Ovary (tissue), 9 donors: ENCODE data around the gene NFE2. TPM values are rescaled to one million over a fixed set of nuclear protein-coding genes. Genes with fewer than 3 reads are reported as not detected.
"Not testable (repeated sequence)": the region's sequence is repeated elsewhere in the genome, so short reads cannot be mapped to it uniquely, and the experiment has no call there.

Experiments
- DNase-seq, 5 donors: peaks; one replicate each; pipeline ENCODE4 v3.0.0-alpha.2; 2019 to 2020
- H3K27ac ChIP-seq, 2 donors: fragments of 200-600 bp; one replicate each; pipeline versions ENCODE4 v1.5.1 to v1.8.0; 2019 to 2022
- H3K27me3 ChIP-seq: fragments of 200-600 bp; one replicate; pipeline ENCODE4 v1.8.0; 2022
- H3K36me3 ChIP-seq: fragments of 200-600 bp; sonication (generic); one replicate; pipeline ENCODE4 v1.5.1; 2019
- H3K4me1 ChIP-seq: one replicate; pipeline ENCODE4 v1.8.1; 2013; ENCODE audit warnings: mild to moderate bottlenecking, moderate library complexity; ENCODE audit not compliant: insufficient read depth
- H3K4me3 ChIP-seq: fragments of 200-600 bp; sonication (generic); one replicate; pipeline ENCODE4 v1.5.1; 2017
- H3K9me3 ChIP-seq, 2 donors: fragments of 200-600 bp in 1 of 2; sonication (generic) in 1 of 2; one replicate each; pipeline versions ENCODE4 v1.5.1 to v1.8.1; 2013 to 2019; ENCODE audit warnings: mild to moderate bottlenecking in 1 of 2, moderate library complexity in 1 of 2
- EP300 ChIP-seq: sonication (generic); formaldehyde crosslinking; IDR thresholded peaks from one replicate; pipeline ENCODE4 v1.6.1; 2017; ENCODE audit warnings: antibody characterized with exemption
- POLR2A ChIP-seq: fragments of 450-650 bp; IDR thresholded peaks from one replicate; pipeline ENCODE4 v1.6.1; 2017; ENCODE audit warnings: antibody characterized with exemption, mild to moderate bottlenecking, moderate library complexity
- whole genome bisulfite sequencing, 3 donors: extraction: QIAGEN DNeasy Blood & Tissue Kit in 1 of 3; methylation state at CpG; one replicate each; pipeline versions ENCODE4 v1.1.5 to v1.1.7; 2013 to 2017; 5-methylcytosine and 5-hydroxymethylcytosine counted together
- intact Hi-C, 4 donors: fragments of 100-400 bp; cut with DNase I; formaldehyde crosslinking; loops; one replicate each; pipeline versions ENCODE4 v1.11.0 to v1.15.1; 2022 to 2023
- polyA plus RNA-seq, 2 donors: library from polyadenylated mRNA; stranded (reverse); fragments of 200-250 nt in 1 of 2; fragments of 350-450 nt in 1 of 2; fragmentation: Illumina TruSeq in 1 of 2; extraction: RNeasy Lipid Tissue Mini Kit (QIAGEN cat#74804) in 1 of 2; gene quantifications; one replicate each; pipeline ENCODE4 v1.2.3, GENCODE V29; 2013 to 2014
- total RNA-seq, 7 donors: library from RNA; depleted of rRNA in 2 of 7; stranded (reverse); fragments of >200 nt in 2 of 7; fragmentation: NEBNext Ultra II Directional in 3 of 7; extraction: Animal tissue kit (Norgen Biotek cat#: 25700) in 3 of 7; gene quantifications; one replicate each; pipeline versions ENCODE4 v1.1.0 to v1.2.4, GENCODE V29; 2016 to 2023
- TF ChIP-seq, protein P1 (sequence below), 3 donors: fragments of 450-650 bp in 2 of 3; fragments of 200-600 bp in 1 of 3; IDR thresholded peaks; one replicate each; pipeline versions ENCODE4 v1.5.1 to v1.8.0; 2016 to 2022; ENCODE audit warnings: antibody characterized with exemption in 3 of 3, mild to moderate bottlenecking in 1 of 3
- donor health status: DM: no; HTN: no; CAD: no; lungs with moderate emphysema.
- donor health status: DM: no; HTN: no; CAD: no.
- donor health status: Bipolar disorder and iron deficiency.
- donor health status: DM: yes; HTN: yes; CAD: no.
- donor health status: DM: no; HTN: no; CAD: no.
- donor health status: DM: yes; HTN: yes; CAD: no.

The NFE2 gene
- total and polyA plus RNA-seq, 9 donors, result 0.05 to 0.54 (median 0.33) TPM; not detected in 2

DNA sequence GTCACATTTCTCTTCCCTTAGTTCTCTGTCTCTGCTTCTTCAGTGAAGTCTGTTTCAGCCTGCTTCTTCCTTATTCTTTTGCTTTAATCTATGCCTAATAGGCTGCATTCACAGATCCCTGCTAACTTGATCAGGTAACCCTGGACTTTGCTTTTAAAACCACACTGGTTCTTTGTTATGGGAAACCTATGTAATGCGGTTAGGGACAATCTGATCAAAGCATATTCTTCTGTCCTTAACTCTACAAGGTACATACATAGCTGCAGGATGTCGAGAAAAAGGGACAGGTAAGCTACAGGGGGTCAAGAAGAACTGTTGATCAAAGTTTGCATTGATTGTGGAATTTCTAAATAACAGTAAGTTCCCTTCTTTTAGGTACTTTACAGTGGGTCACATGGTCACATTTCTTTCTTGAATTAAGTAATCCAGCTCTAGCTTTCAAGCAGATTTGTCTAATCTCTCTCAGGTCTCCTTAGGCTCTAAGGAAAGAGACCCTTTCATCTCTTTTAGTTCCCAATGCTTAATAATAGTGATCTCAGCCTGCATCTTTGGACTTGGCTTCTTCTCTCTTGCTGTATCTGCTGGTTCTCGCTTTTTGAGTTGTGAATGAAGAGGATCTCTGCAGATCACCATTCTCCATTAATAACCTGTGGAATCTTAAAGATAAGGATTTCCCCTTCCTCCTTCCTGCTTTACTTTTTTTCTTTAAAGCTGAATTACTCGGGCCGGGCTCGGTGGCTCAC lies 28.0 kb upstream of the NFE2 start:
- H3K9me3 ChIP-seq, result no peaks in the 10 kb centered on the region
- TF ChIP-seq EP300 (no peak), POLR2A (no peak)
- TF ChIP-seq, protein P1, sequence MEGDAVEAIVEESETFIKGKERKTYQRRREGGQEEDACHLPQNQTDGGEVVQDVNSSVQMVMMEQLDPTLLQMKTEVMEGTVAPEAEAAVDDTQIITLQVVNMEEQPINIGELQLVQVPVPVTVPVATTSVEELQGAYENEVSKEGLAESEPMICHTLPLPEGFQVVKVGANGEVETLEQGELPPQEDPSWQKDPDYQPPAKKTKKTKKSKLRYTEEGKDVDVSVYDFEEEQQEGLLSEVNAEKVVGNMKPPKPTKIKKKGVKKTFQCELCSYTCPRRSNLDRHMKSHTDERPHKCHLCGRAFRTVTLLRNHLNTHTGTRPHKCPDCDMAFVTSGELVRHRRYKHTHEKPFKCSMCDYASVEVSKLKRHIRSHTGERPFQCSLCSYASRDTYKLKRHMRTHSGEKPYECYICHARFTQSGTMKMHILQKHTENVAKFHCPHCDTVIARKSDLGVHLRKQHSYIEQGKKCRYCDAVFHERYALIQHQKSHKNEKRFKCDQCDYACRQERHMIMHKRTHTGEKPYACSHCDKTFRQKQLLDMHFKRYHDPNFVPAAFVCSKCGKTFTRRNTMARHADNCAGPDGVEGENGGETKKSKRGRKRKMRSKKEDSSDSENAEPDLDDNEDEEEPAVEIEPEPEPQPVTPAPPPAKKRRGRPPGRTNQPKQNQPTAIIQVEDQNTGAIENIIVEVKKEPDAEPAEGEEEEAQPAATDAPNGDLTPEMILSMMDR (IDR thresholded peaks at IDR 0.05), result no peak
- H3K27me3 ChIP-seq, result no peaks in the 10 kb centered on the region
- H3K36me3 ChIP-seq, result no peaks in the 10 kb centered on the region
- intact Hi-C loops, result loop anchor here in 1 of 4 donors (10.0 kb wide), 1 partner anchor 74 kb away; no protein-coding TSS in a partner anchor
- no peak overlapping the region for H3K27ac ChIP-seq
- WGBS, 3 donors, result 69 to 78% (median 78%) methylated on average over 6 of the region's 6 CpGs
- no peak for DNase-seq
- no peak overlapping the region for H3K4me3 ChIP-seq
- H3K4me1 ChIP-seq, result peaks cover 5% of the 10 kb centered on the region

- Histone ChIP-seq H3K27ac (peak overlapping the region; percentile 55 to 82), H3K4me3 (peak overlapping the region; percentile 61)
- H3K36me3 ChIP-seq, H3K27me3 ChIP-seq, H3K4me1 ChIP-seq, DNase-seq, H3K9me3 ChIP-seq: not testable (repeated sequence)
- 25 to 41% (median 38%) methylated on average over 22 of the region's 22 CpGs for WGBS, 3 donors
- intact Hi-C loops, result loop anchor here in 1 of 4 donors (1.0 to 10.0 kb wide), 2 partner anchors 46 to 71 kb away; no protein-coding TSS in a partner anchor
Observed at GRCh38 chr12:54325442-54326109, 24.8 kb upstream of the NFE2 start.

DNA sequence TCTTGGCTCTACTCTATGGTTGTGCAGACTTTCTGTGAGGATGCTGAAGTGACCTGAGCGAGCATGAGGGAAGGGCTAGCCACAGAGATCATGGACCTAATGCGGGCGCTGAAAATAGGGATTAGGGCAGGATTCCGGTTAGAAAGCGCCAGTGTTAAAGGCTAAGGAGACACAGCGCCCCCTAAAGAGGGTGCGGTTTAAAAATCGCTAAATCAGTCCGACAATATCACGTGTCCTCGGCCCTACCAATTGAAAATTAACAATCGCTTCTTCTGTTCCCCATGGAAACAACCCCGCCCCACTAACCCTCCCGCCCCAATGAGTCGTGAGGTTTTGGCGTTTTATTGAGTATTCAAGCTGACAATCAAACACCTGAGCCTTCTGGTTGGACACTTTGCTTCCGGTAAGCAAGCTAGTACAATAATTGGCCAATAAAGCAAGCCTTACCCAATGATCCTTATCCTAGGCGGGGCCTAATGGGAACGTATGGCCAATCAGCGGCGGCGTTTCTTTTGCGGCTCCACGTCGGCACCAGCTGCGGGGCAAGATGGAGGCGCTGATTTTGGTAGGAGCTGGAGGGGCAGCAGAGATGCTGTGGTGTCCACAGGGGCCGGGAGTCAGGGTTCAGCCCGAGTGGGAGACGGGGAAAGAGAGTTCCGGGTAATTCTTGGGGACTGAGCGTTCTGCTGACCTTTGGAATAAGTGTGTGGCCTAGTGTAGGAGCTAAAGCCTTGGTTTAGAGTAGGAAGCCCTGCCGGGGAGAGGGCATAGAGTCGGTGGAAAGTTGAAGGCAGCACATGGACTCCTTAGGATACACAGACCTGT lies 24.0 kb upstream of the NFE2 start, which contains the start of gene COPZ1:
Gene COPZ1 (plus strand): TSS at position 515 of the 825 bp plus-strand sequence. CDS start 33 bp downstream, at position 548.
- WGBS, 3 donors, result 2% methylated on average over 34 of the region's 34 CpGs
- H3K36me3 ChIP-seq, result no peaks in the 10 kb centered on the region
- no peaks in the 10 kb centered on the region for H3K9me3 ChIP-seq
- H3K27ac ChIP-seq, result peak within 1 kb of the TSS; percentile 55 to 82
- intact Hi-C loops, result loop anchor here in 1 of 4 donors (1.0 to 10.0 kb wide), 2 partner anchors 46 to 70 kb away; no protein-coding TSS in a partner anchor
- H3K4me3 ChIP-seq, result peak within 1 kb of the TSS; percentile 61
- peaks cover 4% of the 10 kb centered on the region for H3K4me1 ChIP-seq
- H3K27me3 ChIP-seq, result no peaks in the 10 kb centered on the region
- peak; percentile 82 for TF ChIP-seq POLR2A
- TF ChIP-seq, protein P1 (IDR thresholded peaks at IDR 0.05), result peak; percentile 61 to 74 (median 68)
- TF ChIP-seq EP300, result no peak
- peak; percentile 91 to 97 (median 92) for DNase-seq

GRCh38 chr12:54321363-54321762 lies 20.5 kb upstream of the NFE2 start:
- Histone ChIP-seq H3K9me3 (no peaks in the 10 kb centered on the region), H3K27ac (no peak overlapping the region), H3K27me3 (no peaks in the 10 kb centered on the region), H3K4me3 (no peak overlapping the region), H3K36me3 (no peaks in the 10 kb centered on the region), H3K4me1 (peaks cover 2% of the 10 kb centered on the region)
- TF ChIP-seq POLR2A (no peak), EP300 (no peak)
- TF ChIP-seq, protein P1 (IDR thresholded peaks at IDR 0.05), result no peak
- no peak for DNase-seq
- intact Hi-C loops, result loop anchor here in 1 of 4 donors (10.0 kb wide), 1 partner anchor 67 kb away; no protein-coding TSS in a partner anchor
- 84 to 90% (median 86%) methylated on average over 5 of the region's 5 CpGs for WGBS, 3 donors

DNA sequence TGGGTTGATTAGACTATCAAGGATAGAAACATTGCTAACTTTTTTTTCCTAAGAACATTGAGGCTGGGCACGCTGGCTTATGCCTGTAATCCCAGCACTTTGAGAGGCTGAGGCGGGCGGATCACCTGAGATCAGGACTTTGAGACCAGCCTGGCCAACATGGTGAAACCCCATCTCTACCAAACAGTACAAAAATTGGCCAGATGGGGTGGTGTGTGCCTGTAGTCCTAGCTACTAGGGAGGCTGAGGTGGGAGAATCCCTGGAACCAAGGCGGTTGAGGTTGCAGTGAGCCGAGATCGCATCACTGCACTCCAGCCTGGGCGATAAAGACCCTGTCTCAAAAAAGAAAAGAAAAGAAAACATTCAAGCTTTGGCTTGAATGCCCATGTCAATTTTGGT lies 11.5 kb upstream of the NFE2 start:
- H3K27me3 ChIP-seq, H3K36me3 ChIP-seq, H3K4me3 ChIP-seq, H3K9me3 ChIP-seq, H3K27ac ChIP-seq, intact Hi-C loops, H3K4me1 ChIP-seq, DNase-seq: not testable (repeated sequence)
- 82 to 94% (median 86%) methylated on average over 7 of the region's 7 CpGs for WGBS, 3 donors
